KOPT-K1 (cell line): ENCODE data around the gene PARK7.

Source experiments
- H3K27ac ChIP-seq: fragments of 200-600 bp; sonication (generic); 2 replicates; pipeline ENCODE4 v1.5.1; 2016; ENCODE audit warnings: antibody characterized with exemption, mild to moderate bottlenecking, low read depth, low read length; ENCODE audit not compliant: poor library complexity, severe bottlenecking
- H3K36me3 ChIP-seq: fragments of 200-600 bp; sonication (generic); 2 replicates; pipeline ENCODE4 v1.5.1; 2017; ENCODE audit warnings: antibody characterized with exemption, mild to moderate bottlenecking, low read length, moderate library complexity; ENCODE audit not compliant: insufficient read depth
- H3K9me3 ChIP-seq: fragments of 200-600 bp; sonication (generic); 2 replicates; pipeline ENCODE4 v1.5.1; 2017; ENCODE audit warnings: antibody characterized with exemption, low read length, mild to moderate bottlenecking; ENCODE audit not compliant: insufficient read depth, poor library complexity, severe bottlenecking

The PARK7 gene

DNA sequence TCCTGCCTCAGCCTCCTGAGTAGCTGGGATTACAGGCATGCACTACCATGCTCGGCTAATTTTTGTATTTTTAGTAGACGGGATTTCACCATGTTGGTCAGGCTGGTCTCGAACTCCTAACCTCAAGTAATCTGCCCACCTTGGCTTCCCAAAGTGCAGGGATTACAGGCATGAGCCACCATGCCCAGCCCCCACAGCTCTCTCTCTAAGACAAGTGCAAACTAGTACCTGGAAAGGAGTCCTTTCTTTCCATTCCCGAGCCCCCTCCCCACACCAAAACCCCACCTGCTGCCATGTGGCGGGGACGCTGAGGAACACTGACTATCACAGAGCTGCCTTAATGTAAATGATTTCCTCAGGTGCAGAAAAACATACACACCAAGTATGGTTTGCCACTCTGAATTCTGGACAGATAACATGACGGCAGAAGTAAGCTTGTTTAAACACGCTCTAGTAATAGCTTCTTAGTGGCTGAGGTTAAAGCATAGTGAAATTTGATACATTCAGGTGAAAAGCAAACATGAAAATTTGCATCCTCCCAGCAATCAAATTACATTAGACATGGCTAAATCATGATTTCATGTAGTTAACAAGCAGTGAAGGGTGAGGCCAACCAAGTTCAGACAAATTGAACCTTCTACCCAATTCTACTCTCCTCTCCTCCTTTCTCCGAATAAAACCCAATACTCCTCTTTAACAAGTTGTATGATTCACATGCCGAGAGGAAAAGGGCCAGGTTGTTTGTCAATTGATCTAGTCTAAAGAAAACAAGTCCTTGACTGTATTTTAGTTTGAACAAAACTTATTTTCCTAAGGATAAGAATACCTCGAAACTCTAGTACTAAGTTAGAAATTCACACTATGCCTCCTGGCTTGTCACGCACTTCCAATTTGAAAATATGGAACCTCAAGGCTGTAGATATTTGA, 44.8 kb downstream of the PARK7 start:
- H3K27ac ChIP-seq, result no peak overlapping the region
- no peaks in the 10 kb centered on the region for H3K36me3 ChIP-seq
- H3K9me3 ChIP-seq, result no peaks in the 10 kb centered on the region

DNA sequence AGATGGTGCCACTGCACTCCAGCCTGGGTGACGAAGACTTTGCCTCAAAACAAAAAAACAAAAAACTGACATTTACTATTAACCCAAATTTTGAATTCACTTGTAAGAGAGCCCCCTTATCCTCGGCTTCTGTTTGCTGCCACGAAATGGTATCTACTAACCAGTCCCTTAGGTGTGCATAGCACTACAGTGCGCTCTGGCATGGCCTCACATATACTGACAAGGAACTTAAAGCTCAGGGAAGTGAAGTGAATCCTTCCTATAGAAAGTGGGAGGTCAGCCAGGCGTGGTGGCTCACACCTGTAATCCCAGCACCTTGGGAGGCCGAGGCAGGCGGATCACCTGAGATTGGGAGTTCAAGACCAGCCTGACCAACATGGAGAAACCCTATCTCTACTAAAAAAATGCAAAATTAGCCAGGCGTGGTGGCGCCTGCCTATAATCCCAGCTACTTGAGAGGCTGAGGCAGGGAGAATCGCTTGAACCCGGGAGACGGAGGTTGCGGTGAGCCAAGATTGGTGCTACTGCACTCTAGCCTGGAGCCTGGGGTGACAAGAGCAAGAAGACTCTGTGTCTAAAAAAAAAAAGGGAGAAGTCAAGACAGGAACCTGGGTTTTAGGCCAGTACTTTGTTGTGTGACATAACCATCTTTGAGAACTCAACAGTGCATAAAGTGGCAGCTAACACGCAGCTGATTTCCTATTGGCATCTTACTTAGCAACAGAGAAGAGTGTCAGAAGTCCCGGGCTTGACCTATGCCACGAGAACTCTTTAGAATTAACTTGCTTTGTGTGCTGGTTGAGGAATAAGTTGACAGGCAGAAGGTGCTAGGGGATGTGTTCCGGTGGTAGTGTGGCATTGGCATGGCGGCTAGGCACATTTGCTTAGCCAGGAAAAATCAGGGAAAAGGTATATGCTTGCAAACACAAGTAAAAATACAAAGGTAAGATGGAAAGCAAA, 47.8 kb downstream of the PARK7 start:
- Histone ChIP-seq H3K27ac (no peak overlapping the region), H3K36me3 (no peaks in the 10 kb centered on the region), H3K9me3 (no peaks in the 10 kb centered on the region)

DNA sequence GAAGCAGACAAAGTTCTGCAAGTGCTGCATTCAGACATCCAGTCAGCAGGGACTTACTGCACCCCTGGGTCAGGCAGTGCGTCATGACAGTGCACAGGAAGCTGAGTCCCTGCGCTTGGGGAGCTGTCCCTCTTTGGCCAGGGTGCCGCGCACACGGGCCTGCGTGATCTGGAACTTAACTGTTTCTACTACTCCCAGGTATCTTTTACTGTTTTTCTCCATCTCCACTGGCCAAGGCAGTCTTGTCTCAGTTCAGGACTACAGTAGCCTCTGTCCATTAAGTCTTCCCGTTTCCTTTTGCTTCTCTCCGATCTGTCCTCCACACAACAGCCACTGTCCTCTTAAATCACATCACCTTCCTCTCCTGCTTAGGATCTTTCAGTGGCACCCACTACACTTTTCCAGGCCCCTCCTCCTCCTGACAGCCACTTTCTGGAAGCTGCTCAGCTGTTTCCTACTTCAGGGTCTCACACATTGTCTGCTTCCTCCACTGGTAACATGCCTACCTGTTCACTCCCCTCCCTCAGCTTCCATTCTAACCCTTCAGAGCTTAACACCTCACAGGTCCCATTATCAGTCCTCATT, 48.7 kb downstream of the PARK7 start:
- no peak overlapping the region for H3K27ac ChIP-seq
- H3K36me3 ChIP-seq, result no peaks in the 10 kb centered on the region
- no peaks in the 10 kb centered on the region for H3K9me3 ChIP-seq

DNA sequence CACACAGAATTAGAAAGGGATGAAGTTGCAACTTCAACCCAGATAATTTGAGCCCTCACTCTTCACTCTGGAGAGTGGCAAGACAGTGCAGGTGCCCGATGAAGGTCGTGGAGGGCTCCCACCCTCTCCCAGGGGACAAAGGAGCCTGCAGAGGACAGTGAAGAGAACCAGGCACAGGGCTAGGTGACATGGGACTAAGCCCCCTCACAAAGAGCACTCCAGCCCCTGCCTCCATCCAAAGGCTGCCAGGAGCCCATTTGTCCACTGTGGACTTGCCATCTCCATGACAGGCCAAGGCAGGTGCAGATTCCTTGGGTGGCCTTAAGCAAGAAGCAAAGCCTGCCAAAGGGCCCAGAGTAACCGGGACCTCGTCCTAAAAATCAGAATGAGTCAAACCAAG, 49.5 kb downstream of the PARK7 start:
- Histone ChIP-seq H3K27ac (no peak overlapping the region), H3K36me3 (no peaks in the 10 kb centered on the region), H3K9me3 (no peaks in the 10 kb centered on the region)

DNA sequence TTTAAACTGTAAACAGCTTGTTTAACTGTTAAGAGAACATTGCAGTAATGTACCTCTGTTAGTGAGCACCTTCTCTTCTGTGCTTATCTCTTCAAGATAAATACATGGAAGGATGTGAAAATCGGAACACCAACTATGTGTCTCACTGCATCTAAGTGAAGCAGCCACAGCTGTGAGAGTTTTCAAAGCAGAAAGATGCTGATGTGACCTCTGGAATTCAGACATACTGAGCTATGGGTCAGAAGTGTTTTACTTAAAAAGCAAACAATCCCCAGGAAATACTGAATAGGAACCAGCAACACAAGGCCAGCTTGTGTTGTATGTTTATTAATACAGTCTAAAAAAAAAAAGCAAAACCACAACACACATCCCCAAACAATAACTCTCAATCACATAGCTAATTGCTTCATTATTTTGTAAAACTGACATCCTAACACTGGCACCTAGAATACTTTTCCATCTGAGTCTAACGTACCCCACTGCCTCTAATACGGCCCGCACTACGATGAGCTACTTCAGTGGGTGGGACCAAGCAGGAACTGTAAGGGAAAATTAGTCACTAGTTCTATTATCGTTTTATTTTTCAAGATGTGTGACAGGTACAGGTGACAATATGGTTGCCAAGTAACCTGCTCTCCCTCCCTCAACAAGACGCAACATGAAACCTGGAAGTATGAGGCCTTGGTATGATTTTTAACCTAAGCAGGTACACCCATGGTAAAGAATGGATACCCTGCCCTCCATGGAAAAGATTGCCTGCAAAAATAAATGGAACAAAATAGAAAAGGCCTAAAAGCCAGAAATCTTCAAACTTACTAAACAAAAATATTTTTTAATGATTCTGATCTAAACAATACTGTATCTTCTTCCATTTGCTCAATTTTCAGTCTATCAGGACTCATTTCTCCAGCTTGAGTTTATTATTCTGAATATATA, 50.7 kb downstream of the PARK7 start:
- H3K27ac ChIP-seq, result no peak overlapping the region
- no peaks in the 10 kb centered on the region for H3K36me3 ChIP-seq
- no peaks in the 10 kb centered on the region for H3K9me3 ChIP-seq

DNA sequence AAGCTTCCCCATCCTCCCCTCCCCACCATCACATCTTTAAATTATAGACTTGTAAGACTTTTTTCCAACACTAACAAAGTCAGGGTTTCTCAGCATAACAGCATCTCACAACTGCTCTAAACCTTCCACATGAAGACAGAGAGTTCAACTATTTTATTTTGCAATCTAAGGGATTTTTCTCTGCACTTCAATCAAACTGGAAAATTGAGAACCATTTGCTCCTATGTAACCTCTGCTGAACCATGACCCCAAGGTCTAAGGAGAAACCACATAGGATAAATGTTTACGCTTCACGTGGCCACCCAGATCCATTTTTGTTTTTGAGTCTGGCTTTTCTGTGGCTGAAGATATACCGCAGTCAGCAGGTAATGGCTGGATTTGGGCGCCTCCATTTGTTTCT, 51.4 kb downstream of the PARK7 start:
- H3K27ac ChIP-seq, result no peak overlapping the region
- H3K36me3 ChIP-seq, result no peaks in the 10 kb centered on the region

DNA sequence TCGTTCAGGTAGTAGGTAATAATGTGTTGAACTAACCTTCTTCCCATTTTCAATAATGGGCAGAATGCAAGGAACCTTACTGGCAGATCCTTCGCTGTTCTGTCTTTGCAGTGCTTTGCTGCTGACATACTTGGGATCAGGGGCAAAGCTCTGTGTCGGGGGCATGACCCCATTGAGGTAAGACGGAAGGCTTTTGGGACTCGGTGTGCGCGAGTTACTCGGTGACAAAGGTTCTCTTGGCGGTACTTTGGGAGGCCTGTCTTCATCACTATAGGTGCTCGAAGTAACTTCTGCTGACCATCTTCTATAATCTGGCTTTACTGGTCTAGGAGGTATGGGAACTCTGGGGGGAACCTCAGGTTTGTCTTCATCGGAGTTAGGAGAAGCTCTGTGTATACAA, 51.9 kb downstream of the PARK7 start:
- Histone ChIP-seq H3K27ac (no peak overlapping the region), H3K9me3 (no peaks in the 10 kb centered on the region), H3K36me3 (no peaks in the 10 kb centered on the region)

More for the DNA sequence above, 51.4 kb downstream of the PARK7 start:
- H3K9me3 ChIP-seq, result no peaks in the 10 kb centered on the region

DNA sequence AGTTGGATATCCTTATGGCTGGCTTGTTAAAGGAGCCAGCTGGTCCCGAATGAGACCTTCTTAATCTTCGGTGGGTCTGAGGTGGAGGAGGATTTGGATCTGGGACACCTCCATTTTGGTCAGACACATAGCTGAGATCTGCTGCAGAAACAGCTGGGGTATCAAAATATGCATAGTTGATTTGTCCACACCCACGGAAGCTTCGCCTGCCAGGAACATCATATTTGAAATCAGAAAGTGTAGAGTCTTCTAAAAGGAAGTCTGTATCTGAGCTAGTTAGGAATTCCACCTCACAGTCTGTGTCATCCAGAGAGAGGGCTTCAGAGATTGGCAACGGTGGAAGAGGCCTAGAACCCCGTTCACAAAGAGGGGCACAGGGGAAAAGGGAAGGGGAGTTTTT, 52.3 kb downstream of the PARK7 start:
- H3K36me3 ChIP-seq, result no peaks in the 10 kb centered on the region
- no peak overlapping the region for H3K27ac ChIP-seq

DNA sequence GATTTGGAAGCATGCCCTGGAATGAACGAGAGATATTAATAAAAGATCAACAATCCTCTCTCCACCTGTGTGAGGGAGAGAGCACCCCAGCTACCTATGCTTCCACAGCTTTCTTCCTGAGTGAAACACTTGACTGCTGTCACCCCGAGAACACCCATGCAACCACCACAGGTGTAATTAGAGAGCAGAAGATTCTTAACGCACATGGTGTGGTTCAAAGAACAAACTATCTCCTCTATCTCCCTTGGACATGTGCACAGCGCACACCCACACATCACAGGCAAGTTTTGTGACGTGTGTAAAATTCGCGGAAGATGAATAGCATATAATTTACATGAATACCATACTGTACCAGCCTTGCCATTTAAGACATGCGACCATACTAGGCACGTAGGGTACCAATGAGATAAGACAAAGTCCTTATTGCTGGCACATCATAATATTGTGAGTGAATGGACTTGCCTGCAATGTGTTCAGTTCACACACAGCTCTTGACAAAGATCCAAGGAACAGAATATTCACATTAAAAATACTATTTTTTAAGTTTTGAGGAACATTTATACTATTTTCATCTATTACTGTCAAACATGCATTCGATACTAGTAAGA, 53.0 kb downstream of the PARK7 start:
- H3K9me3 ChIP-seq, result no peaks in the 10 kb centered on the region

More for the DNA sequence above, 52.3 kb downstream of the PARK7 start:
- no peaks in the 10 kb centered on the region for H3K9me3 ChIP-seq

DNA sequence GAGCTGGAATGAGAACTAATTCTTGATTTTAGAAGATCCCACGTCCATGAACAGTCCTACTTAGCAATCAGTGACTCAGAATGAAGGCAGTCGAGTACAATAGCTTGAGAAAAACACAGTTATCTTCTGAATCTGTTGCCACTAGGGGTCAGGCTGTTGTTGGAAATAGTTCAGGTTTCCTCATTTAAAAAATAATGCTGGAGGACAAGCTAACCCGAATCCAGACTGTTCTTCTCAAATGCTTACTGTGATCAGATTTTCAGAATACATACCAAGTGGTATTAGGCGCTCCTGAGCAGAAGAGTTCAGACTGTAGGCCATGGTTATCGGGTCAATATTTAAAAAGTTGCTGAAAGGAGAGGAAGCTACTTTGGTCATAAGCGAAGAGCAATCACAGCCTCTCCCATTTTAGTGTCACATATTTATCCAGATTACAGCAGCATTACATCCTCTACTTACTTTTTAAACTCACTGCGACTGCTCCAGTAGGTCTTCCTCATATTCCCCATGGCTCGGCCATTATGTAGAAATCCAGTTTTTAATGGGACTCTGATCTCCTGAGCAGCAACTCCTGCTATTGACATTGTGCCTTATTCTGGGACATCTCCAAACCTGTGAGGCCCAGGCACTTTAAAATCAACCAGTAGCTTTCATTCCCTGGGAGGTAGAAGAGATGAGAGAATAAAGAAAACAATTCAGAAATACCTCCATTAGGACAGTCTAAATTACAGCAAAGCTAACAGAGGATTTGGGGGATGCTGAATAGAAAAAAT, 53.7 kb downstream of the PARK7 start:
- Histone ChIP-seq H3K36me3 (no peaks in the 10 kb centered on the region), H3K9me3 (no peaks in the 10 kb centered on the region), H3K27ac (no peak overlapping the region)

More for the DNA sequence above, 53.0 kb downstream of the PARK7 start:
- Histone ChIP-seq H3K27ac (no peak overlapping the region), H3K36me3 (no peaks in the 10 kb centered on the region)

DNA sequence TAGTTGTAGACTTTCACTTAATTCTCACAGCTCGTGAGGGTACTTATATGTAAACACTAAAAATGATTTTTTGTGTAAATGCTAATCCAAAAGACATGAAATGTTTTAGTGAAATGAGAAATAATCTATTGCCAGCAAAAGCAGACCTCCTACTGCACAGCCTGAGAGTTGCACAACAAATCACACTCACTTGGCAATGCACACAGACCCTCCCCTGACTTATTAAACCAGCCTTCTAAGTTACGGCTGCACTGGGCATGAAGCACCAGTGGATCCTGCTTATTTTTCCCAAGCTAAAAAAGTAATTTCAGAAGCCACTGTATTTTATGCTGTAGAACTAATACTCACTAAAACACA, 54.3 kb downstream of the PARK7 start:
- Histone ChIP-seq H3K27ac (no peak overlapping the region), H3K9me3 (no peaks in the 10 kb centered on the region), H3K36me3 (no peaks in the 10 kb centered on the region)

DNA sequence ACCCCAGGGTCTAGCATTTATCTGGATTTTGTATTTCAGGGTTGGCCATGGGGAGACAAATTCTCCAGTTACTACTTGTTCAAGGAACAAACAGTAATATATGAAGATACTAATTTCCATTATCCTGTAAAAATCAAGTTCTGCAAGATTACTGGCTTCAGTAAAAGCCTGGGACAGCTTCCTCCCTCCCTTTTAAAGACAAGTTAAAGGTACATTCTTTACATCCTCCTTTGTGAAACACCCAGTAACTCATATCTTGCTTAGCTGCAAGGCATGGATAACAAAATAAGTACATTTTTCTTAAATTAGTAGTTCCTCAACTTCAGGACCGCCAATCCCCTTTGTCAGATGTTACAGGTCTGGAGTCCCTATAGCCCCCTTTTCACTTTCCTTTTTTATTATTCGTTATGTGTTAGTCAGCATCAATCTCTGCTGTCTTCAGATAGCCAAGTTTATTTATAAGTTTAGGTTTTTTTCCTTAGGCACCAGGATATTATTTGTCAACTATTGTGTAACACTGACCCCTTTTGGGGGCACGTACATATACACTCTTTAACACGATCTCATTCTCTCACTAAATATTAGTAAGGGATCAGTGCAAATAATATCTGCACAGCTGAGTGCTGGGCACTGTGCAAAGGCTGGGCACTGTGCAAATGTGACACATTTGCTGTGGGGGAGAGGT, 54.8 kb downstream of the PARK7 start:
- no peaks in the 10 kb centered on the region for H3K36me3 ChIP-seq
- no peak overlapping the region for H3K27ac ChIP-seq
- no peaks in the 10 kb centered on the region for H3K9me3 ChIP-seq

DNA sequence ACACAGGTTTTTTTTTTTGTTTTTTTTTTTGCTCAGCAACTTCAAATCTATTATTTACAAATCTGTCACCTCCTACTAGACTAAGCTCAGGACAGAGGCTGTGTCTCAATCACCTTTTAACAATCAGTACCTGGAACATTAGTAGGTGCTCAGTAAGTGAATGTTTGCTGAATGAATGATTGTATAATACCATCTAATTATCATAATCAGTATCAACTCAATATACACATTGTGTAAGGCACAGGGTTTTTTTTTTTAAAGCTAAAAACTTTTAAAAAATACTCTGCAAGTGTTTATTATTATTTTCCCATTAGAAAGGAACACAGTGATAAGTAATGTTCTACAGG, 55.4 kb downstream of the PARK7 start:
- no peaks in the 10 kb centered on the region for H3K9me3 ChIP-seq
- H3K27ac ChIP-seq, result no peak overlapping the region
- H3K36me3 ChIP-seq, result no peaks in the 10 kb centered on the region
